ENCODE data around the gene OTUB2.

- TF ChIP-seq CTCF (IDR thresholded peaks at IDR 0.05) (no peak), POLR2A (IDR thresholded peaks at IDR 0.05) (no peak)
Observed at GRCh38 chr14:94051115-94051514, 25.0 kb downstream of the OTUB2 start.
